HCT116 (cell line): ENCODE data around the gene RIMBP2. TPM values are rescaled to one million over a fixed set of nuclear protein-coding genes. Genes with fewer than 3 reads are reported as not detected.

Source experiments
- ATAC-seq: fragments of 200-7000 bp; cut with Tn5 transposase; 2 replicates; pipeline ENCODE4 v1.9.1; 2020; ENCODE audit warnings: mild to moderate bottlenecking, moderate library complexity
- BruUV-seq: library from RNA; stranded (reverse); fragments of 400-500 nt; replicated peaks from 2 replicates; lab custom pipeline; 2021; lab: Mats Ljungman, UMichigan
- CTCF ChIA-PET: fragments of 300-600 bp; sonication (Branson Sonifier 250); formaldehyde crosslinking; loops from one replicate; lab custom pipeline; 2021; ENCODE audit warnings: antibody characterized with exemption; lab: Charles Lee
- POLR2A ChIA-PET: fragments of 300-600, 350-600 bp; sonication (Branson Sonifier 250); formaldehyde crosslinking; loops from one replicate; lab custom pipeline; 2021; ENCODE audit warnings: antibody characterized with exemption; lab: Charles Lee
- RAD21 ChIA-PET, 2 experiments: fragments of 300-600 bp; sonication (Branson Sonifier 250); formaldehyde crosslinking; loops; one replicate each; lab custom pipeline; 2023; ENCODE audit warnings: low total read pairs in 2 of 2; ENCODE audit not compliant: uncharacterized antibody in 2 of 2, unreplicated experiment in 2 of 2, low non-redundant PET in 1 of 2; lab: Charles Lee
- DNase-seq: peaks from one replicate; pipeline ENCODE4 v3.0.0-alpha.2; 2010; ENCODE audit warnings: low read depth, low spot score
- H2AFZ ChIP-seq: fragments of 200-600 bp; shearing (Covaris generic), sonication (generic); 2 replicates; pipeline ENCODE4 v1.6.1; 2017; ENCODE audit warnings: low read depth, mixed run types, mixed read lengths, antibody characterized with exemption, low read length; ENCODE audit not compliant: poor library complexity, severe bottlenecking
- H3K27ac ChIP-seq: 2 replicates; pipeline ENCODE4 v1.5.1; 2012; ENCODE audit warnings: low read depth, low read length
- H3K27me3 ChIP-seq: fragments of 200-600 bp; sonication (generic); 2 replicates; pipeline ENCODE4 v1.6.1; 2016; ENCODE audit warnings: mixed run types, low read length, mixed read lengths; ENCODE audit not compliant: insufficient read depth
- H3K36me3 ChIP-seq, 2 experiments: fragments of 200-500 bp in 1 of 2; fragments of 200-600 bp in 1 of 2; sonication (Bioruptor generic) in 1 of 2; sonication (generic) in 1 of 2; 2 replicates each; pipeline versions ENCODE4 v1.5.1 to v1.6.1; 2014 to 2016; ENCODE audit warnings: low read length in 2 of 2, inconsistent platforms in 1 of 2, mixed read lengths in 1 of 2, mixed run types in 1 of 2; ENCODE audit not compliant: insufficient read depth in 2 of 2, control insufficient read depth in 1 of 2
- H3K4me1 ChIP-seq, 2 experiments: fragments of 200-600 bp in 1 of 2; sonication (generic) in 1 of 2; 2 replicates each; pipeline versions ENCODE4 v1.5.1 to v1.6.1; 2012 to 2017; ENCODE audit warnings: low read length in 2 of 2, inconsistent platforms in 1 of 2, mild to moderate bottlenecking in 1 of 2, mixed read lengths in 1 of 2, mixed run types in 1 of 2, moderate library complexity in 1 of 2; ENCODE audit not compliant: insufficient read depth in 2 of 2, control insufficient read depth in 1 of 2
- H3K4me2 ChIP-seq: fragments of 200-600 bp; sonication (generic); 2 replicates; pipeline ENCODE4 v1.6.1; 2017; ENCODE audit warnings: mixed run types, low read length, mixed read lengths
- H3K4me3 ChIP-seq, 2 experiments: fragments of 200-600 bp in 1 of 2; sonication (generic) in 1 of 2; replicated peaks in 1 of 2; 2 replicates each; pipeline ENCODE4 v1.5.1; 2011 to 2016; ENCODE audit warnings: low read length in 2 of 2, control low read depth in 1 of 2, low read depth in 1 of 2, mild to moderate bottlenecking in 1 of 2, mixed read lengths in 1 of 2, mixed run types in 1 of 2
- H3K79me2 ChIP-seq: fragments of 200-600 bp; sonication (generic); 2 replicates; pipeline ENCODE4 v1.6.1; 2017; ENCODE audit warnings: mild to moderate bottlenecking, mixed run types, low read length, moderate library complexity, mixed read lengths; ENCODE audit not compliant: insufficient read depth
- H3K9ac ChIP-seq: fragments of 200-600 bp; sonication (generic); 2 replicates; pipeline ENCODE4 v1.6.1; 2016; ENCODE audit warnings: low read length, mixed read lengths
- H3K9me2 ChIP-seq: fragments of 200-600 bp; sonication (generic), shearing (Covaris generic); 2 replicates; pipeline ENCODE4 v1.6.1; 2017; ENCODE audit warnings: mixed run types, mild to moderate bottlenecking, moderate library complexity; ENCODE audit not compliant: insufficient read depth
- H3K9me3 ChIP-seq, 2 experiments: fragments of 200-500 bp in 1 of 2; fragments of 200-600 bp in 1 of 2; sonication (Bioruptor generic) in 1 of 2; sonication (generic) in 1 of 2; 2 replicates each; pipeline ENCODE4 v1.6.1; 2014 to 2017; ENCODE audit warnings: low read length in 2 of 2, mixed read lengths in 2 of 2, inconsistent platforms in 1 of 2, low read depth in 1 of 2, mild to moderate bottlenecking in 1 of 2, mixed run types in 1 of 2, moderate library complexity in 1 of 2; ENCODE audit not compliant: control insufficient read depth in 1 of 2, insufficient read depth in 1 of 2
- H4K20me1 ChIP-seq: fragments of 200-600 bp; sonication (generic), shearing (Covaris generic); 2 replicates; pipeline ENCODE4 v1.6.1; 2017; ENCODE audit warnings: mixed run types, mild to moderate bottlenecking, moderate library complexity; ENCODE audit not compliant: insufficient read depth
- CEBPB ChIP-seq: IDR thresholded peaks from 2 replicates; pipeline ENCODE4 v1.6.1; 2012; ENCODE audit warnings: low read depth
- EGR1 ChIP-seq: IDR thresholded peaks from 2 replicates; pipeline ENCODE4 v1.6.1; 2012; ENCODE audit warnings: low read depth
- EZH2 ChIP-seq: fragments of 200-600 bp; sonication (generic); IDR thresholded peaks from 2 replicates; pipeline ENCODE4 v1.6.1; 2017; ENCODE audit warnings: antibody characterized with exemption, mixed run types
- EZH2phosphoT487 ChIP-seq: fragments of 200-600 bp; IDR thresholded peaks from 2 replicates; pipeline ENCODE4 v1.6.1; 2018; ENCODE audit warnings: antibody characterized with exemption, borderline replicate concordance
- FOSL1 ChIP-seq: IDR thresholded peaks from 2 replicates; pipeline ENCODE4 v1.6.1; 2012; ENCODE audit warnings: low read depth
- JUND ChIP-seq: IDR thresholded peaks from 2 replicates; pipeline ENCODE4 v1.6.1; 2012
- MAX ChIP-seq: IDR thresholded peaks from 2 replicates; pipeline ENCODE4 v1.6.1; 2012
- SIN3A ChIP-seq: IDR thresholded peaks from 2 replicates; pipeline ENCODE4 v1.6.1; 2012; ENCODE audit warnings: low read depth
- TCF7L2 ChIP-seq: IDR thresholded peaks from 2 replicates; pipeline ENCODE4 v1.7.0; 2011; ENCODE audit warnings: borderline replicate concordance, inconsistent platforms; ENCODE audit not compliant: insufficient read depth, insufficient read length; ENCODE audit errors: extremely low read depth
- ZBTB33 ChIP-seq: IDR thresholded peaks from 2 replicates; pipeline ENCODE4 v1.6.1; 2011; ENCODE audit warnings: mild to moderate bottlenecking, low read length, moderate library complexity; ENCODE audit not compliant: insufficient replicate concordance; ENCODE audit errors: extremely low read depth
- ZFX ChIP-seq: fragments of 450-650 bp; IDR thresholded peaks from 2 replicates; pipeline ENCODE4 v1.6.1; 2017
- ZNF274 ChIP-seq: fragments of 200-500 bp; sonication (Bioruptor generic); IDR thresholded peaks from 2 replicates; pipeline ENCODE4 v1.6.1; 2014; ENCODE audit warnings: mild to moderate bottlenecking, low read depth, low read length, inconsistent platforms
- intact Hi-C: fragments of 100-400 bp; cut with micrococcal nuclease; formaldehyde crosslinking; loops from 2 replicates; pipeline ENCODE4 v1.10.0; 2022
- total RNA-seq: library from RNA; stranded (reverse); gene quantifications from one replicate; pipeline ENCODE4 v1.2.1, GENCODE V29; 2021; ENCODE audit not compliant: unreplicated experiment
- TF ChIP-seq, protein P1 (sequence below): IDR thresholded peaks from 2 replicates; pipeline ENCODE4 v1.6.1; 2012

RIMBP2 gene
- total RNA-seq, 1 experiment from 2014 or later = not detected

GRCh38 chr12:130686511-130686991, 29.5 kb downstream of the RIMBP2 start:
- Histone ChIP-seq H3K27me3 (peaks cover 44% of the 10 kb centered on the region), H3K79me2 (no peaks in the 10 kb centered on the region), H3K36me3 (no peaks in the 10 kb centered on the region), H3K4me2 (no peak overlapping the region), H3K4me1 (no peaks in the 10 kb centered on the region), H2AFZ (no peak overlapping the region), H3K27ac (no peak overlapping the region), H3K4me3 (no peak overlapping the region), H4K20me1 (no peaks in the 10 kb centered on the region), H3K9ac (no peak overlapping the region), H3K9me3 (no peaks in the 10 kb centered on the region), H3K9me2 (no peaks in the 10 kb centered on the region)
- POLR2A ChIA-PET = no interaction called here
- DNase-seq (no peak), ATAC-seq (no peak)
- TF ChIP-seq ZBTB33 (no peak), ZFX (no peak), EZH2phosphoT487 (no peak), FOSL1 (no peak), MAX (no peak), CEBPB (no peak)
- BruUV-seq = no TSS peak
- intact Hi-C loops = no loop called here
- CTCF ChIA-PET = no interaction called here
- RAD21 ChIA-PET = no interaction called here

DNA sequence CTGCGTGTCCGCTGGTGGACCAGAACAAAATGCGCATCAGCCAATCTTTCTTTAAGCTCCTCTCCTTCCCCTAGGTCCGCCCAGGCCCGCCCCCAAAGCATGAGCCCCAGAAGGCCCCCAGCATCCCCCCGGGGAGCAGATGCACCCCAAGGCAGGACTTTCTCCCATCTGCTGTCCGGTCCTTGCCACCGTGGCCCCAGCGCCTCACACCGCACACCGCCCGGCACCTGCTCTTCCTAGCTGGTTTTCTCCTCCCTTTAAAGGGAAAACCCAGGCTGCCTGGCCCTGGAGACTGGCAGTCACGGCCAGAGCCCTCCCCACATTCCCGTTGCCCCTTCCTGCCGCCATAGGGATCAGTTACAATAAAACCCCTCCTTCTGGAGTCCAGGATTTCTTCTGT, 30.2 kb downstream of the RIMBP2 start:
- intact Hi-C loops = no loop called here
- Histone ChIP-seq H4K20me1 (no peaks in the 10 kb centered on the region), H3K4me3 (no peak overlapping the region), H2AFZ (no peak overlapping the region), H3K4me2 (no peak overlapping the region), H3K27me3 (peaks cover 43% of the 10 kb centered on the region), H3K9me2 (no peaks in the 10 kb centered on the region), H3K9ac (no peak overlapping the region), H3K36me3 (no peaks in the 10 kb centered on the region), H3K4me1 (no peaks in the 10 kb centered on the region), H3K9me3 (no peaks in the 10 kb centered on the region), H3K27ac (no peak overlapping the region), H3K79me2 (no peaks in the 10 kb centered on the region)
- ChIA-PET POLR2A (no interaction called here), RAD21 (no interaction called here), CTCF (no interaction called here)
- no peak for DNase-seq
- no peak for ATAC-seq
- BruUV-seq = no TSS peak
- TF ChIP-seq TCF7L2 (no peak), EZH2 (no peak), ZBTB33 (no peak), FOSL1 (no peak), ZFX (no peak), EGR1 (no peak), MAX (no peak), SIN3A (no peak), EZH2phosphoT487 (no peak), ZNF274 (no peak), JUND (no peak), CEBPB (no peak)
- TF ChIP-seq, protein P1, sequence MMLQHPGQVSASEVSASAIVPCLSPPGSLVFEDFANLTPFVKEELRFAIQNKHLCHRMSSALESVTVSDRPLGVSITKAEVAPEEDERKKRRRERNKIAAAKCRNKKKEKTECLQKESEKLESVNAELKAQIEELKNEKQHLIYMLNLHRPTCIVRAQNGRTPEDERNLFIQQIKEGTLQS = no peak
